SU-DHL-6 (cell line): Measurements from ENCODE around the gene TRIM63.

Source experiments
- CTCF ChIP-seq: fragments of 200-600 bp; sonication (generic); IDR thresholded peaks from one replicate; pipeline ENCODE4 v1.5.1; 2017; ENCODE audit warnings: antibody characterized with exemption, mild to moderate bottlenecking, low read length, moderate library complexity; ENCODE audit not compliant: insufficient read depth, poor library complexity, severe bottlenecking
- EZH2phosphoT487 ChIP-seq: fragments of 200-600 bp; sonication (generic), shearing (Covaris generic); conservative IDR thresholded peaks from 2 replicates; pipeline ENCODE4 v1.6.1; 2018; ENCODE audit warnings: mild to moderate bottlenecking, antibody characterized with exemption, low read length, moderate library complexity, mixed read lengths

GRCh38 chr1:26036756-26037281, 30.6 kb downstream of the TRIM63 start:
- TF ChIP-seq CTCF (no peak), EZH2phosphoT487 (no peak)
